Stimulated activated CD4-positive, alpha-beta T cell treated with anti-CD3 and anti-CD28 coated beads, Interleukin-15, amount 100 ng/mL, for 48 hours (primary cell): Measurements from ENCODE around the gene PITPNM3.
"Not testable (repeated sequence)": the region's sequence is repeated elsewhere in the genome, so short reads cannot be mapped to it uniquely, and the experiment has no call there.

ENCODE experiments used
- DNase-seq, 2 donors: peaks; one replicate each; pipeline ENCODE4 v3.0.0-alpha.2; 2020; ENCODE audit warnings: low read depth in 2 of 2

The PITPNM3 gene

GRCh38 chr17:6556121-6557039, at the start of gene PITPNM3:
PITPNM3 (minus strand) TSS chr17:6556555; CDS start chr17:6556406, 149 bp downstream.
- DNase-seq: no peak

- DNase-seq: no peak
Observed at GRCh38 chr17:6605142-6605541, 48.8 kb upstream of the PITPNM3 start.

DNA sequence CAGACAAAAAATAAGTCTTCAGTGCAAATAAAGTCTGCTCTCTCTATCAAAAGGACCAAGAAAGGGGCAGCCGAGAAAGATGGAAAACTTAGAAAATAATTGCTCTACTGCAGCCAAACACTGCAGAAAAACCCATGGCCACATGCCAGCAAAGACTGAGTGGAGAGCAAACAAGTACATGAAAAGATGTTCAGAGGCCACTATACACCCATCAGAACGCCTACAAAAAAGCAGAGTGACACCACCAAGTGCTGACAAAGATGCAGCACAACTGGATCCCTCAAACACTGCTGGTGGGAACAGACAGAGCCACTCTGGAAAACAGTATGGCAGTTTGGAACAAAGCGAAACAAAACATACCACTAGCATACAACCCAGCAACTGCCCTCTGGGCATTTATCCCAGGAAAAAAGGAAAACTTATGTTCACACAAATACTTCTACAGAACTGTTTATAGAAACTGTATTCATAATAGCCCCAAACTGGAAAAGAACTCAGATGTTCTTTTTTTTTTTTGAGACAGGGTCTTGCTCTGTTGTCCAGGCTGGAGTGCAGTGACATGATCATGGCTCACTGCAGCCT, 47.5 kb upstream of the PITPNM3 start:
- no peak for DNase-seq

- no peak for DNase-seq
Observed at GRCh38 chr17:6602141-6602540, 45.8 kb upstream of the PITPNM3 start.

- DNase-seq: no peak
Observed at GRCh38 chr17:6599364-6599763, 43.0 kb upstream of the PITPNM3 start.

- DNase-seq: no peak
Observed at GRCh38 chr17:6597727-6598126, 41.4 kb upstream of the PITPNM3 start.

DNA sequence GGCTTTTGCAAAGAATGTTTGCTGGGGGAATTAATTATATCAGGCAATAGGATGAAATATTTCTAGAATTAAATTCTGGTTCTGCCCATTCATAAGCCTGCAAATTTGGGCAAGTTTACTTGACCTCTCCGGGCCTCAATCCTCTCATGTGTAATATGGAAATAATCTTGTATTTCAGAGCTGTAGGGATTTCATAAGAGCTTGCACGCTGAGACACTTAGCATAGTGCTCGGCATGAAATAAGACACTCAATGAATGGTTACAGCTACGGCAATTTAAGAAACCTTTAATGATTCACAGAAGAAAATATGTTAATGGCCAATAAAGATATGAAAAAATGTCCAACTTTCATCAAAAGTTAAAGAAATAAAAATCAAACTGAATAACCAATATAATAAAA, 40.6 kb upstream of the PITPNM3 start:
- no peak for DNase-seq

DNA sequence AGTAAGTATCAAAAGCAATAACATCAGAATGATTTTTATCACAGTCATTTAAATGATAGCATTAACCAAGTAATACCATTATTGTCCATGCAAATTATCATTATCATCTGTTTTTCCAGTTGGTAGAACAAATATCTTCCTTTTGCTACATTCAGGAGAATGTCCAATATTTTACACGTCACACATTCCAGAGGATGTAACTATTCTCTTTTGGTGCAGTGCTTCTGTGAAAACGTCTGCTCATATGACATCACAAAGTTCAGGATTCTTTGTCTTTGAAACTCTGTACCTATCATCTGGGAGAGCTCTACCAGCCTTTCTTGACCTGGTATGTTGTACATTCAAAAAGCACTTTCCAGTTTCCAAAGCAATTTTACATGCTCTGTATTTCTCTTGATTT, 40.2 kb upstream of the PITPNM3 start:
- no peak for DNase-seq

DNA sequence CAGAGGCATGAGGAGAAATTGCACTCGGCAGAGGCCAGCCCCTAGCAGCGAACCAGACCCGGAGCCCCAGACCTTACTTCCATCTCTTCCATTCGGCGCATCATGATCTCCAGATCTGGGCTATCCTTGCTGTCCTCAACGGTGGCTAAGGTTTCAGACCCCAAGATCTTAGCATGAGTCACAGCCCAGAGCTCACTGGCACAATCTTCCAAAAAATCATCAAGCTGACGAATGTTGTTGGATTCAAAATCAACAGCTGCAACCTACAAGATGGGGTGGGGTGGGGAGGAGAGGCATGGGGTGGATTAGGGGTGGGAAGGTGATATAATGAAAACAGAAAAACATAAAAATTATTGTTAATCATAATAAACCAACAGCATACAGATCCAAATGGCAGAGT, 39.7 kb upstream of the PITPNM3 start:
- DNase-seq: no peak

DNA sequence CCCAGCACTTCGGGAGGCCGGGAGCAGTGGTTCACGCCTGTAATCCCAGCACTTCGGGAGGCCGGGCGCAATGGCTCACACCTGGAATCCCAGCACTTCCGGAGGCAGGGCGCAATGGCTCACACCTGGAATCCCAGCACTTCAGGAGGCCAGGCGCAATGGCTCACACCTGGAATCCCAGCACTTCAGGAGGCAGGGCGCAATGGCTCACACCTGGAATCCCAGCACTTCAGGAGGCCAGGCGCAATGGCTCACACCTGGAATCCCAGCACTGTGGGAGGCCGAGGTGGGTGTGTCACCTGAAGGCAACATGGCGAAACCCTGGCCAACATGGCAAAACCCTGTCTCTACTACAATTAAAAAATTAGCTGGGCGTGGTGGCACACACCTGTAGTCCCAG, 37.0 kb upstream of the PITPNM3 start:
- not testable (repeated sequence) for DNase-seq

- DNase-seq: no peak
Observed at GRCh38 chr17:6592173-6592572, 35.8 kb upstream of the PITPNM3 start.

GRCh38 chr17:6591599-6592158, 35.3 kb upstream of the PITPNM3 start:
- DNase-seq: no peak

GRCh38 chr17:6589266-6589946, 33.1 kb upstream of the PITPNM3 start:
- DNase-seq: no peak

- DNase-seq: no peak
Observed at GRCh38 chr17:6588165-6588564, 31.8 kb upstream of the PITPNM3 start.

DNA sequence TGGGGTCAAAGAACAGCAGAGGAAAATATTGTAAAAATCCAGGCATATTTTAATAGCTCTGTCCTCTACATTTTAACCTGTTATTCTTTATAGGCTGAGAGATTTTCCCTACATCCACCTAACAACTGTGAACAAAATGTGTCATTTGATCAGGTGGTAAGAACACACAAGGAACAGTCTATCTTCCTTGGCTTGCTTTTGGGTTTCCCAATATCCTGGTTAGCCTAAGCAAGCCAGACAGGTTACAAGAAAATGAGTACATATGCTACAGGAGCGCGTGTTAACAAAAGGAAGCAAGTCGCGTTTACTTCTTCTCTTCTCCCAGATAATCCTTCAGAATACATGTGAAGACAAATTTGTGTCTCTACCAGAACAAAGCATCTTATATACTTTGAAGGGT, 31.0 kb upstream of the PITPNM3 start:
- no peak for DNase-seq

- no peak for DNase-seq
Observed at GRCh38 chr17:6583411-6583810, 27.1 kb upstream of the PITPNM3 start.

GRCh38 chr17:6580625-6581024, 24.3 kb upstream of the PITPNM3 start:
- no peak for DNase-seq

GRCh38 chr17:6578491-6578890, 22.1 kb upstream of the PITPNM3 start:
- no peak for DNase-seq

GRCh38 chr17:6577686-6578263, 21.4 kb upstream of the PITPNM3 start:
- DNase-seq: no peak

DNA sequence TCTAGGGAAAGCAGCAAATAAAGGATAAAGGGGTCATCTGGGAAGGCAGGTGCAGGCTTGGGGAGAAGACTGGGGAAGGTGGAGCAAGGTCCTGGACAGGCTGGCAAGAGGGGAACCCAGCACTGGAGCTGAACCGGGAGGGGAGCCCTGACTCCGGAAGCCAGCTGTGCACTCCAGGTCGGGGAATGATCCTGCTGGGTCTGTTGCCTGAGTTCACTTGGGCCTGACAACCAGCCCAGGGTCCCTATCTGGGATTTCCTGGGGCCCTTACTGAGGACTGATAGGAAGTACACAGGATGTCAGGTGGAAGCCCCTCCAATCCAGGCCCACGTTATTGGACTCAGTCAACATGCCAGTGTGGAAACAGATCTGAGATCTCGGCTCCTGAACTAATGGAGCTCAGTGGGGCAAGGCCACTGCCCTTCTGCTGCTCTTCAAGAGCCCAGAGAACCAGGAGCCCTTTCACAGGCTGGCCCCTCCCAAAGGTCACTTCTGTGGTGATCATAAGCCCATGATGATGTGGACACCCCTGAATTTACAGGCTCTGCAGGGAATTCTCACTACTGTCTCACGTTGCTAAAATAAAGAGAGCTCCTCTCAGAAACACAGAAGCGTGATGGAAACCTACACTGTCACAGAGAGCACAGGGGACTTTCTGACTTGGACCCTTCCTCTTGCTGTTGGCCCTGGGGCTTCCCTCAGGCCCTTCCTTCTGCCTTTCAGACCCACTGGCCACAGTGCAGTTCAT, 19.9 kb upstream of the PITPNM3 start:
- no peak for DNase-seq

DNA sequence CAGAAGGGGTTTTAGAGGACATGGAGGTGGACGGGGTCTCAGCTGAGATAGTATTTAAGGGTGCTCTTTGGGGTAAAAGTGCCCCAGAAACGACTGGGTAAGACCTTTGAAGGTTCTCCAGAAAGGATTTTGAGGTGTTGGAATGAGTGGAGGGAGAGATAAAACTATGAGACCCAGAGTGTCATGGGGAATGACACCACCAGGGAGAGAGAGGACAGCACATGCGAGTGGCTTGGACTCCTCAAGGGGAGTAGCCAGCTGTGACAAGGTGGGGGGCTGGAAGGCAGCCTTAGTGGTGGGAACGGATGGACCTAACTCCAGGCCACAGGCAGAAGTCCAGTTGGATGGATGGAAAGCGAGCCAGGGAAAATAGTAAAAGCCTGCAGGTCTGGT, 19.2 kb upstream of the PITPNM3 start:
- DNase-seq: no peak
